Neural progenitor cell (in vitro differentiated cells): ENCODE data around the gene TMCC3. TPM values are rescaled to one million over a fixed set of nuclear protein-coding genes. Genes with fewer than 3 reads are reported as not detected.

ENCODE experiments used
- DNase-seq: peaks from one replicate; pipeline ENCODE4 v3.0.0-alpha.2; 2016; ENCODE audit warnings: low spot score
- H2AFZ ChIP-seq: fragments of 200-600 bp; sonication (generic); replicated peaks from 2 replicates; pipeline ENCODE4 v1.6.1; 2016; ENCODE audit warnings: antibody characterized with exemption
- H3F3A ChIP-seq: fragments of 200-600 bp; sonication (generic); 2 replicates; pipeline ENCODE4 v1.6.1; 2016; ENCODE audit warnings: antibody characterized with exemption, low read depth
- H3K27ac ChIP-seq: fragments of 200-600 bp; sonication (generic); 2 replicates; pipeline ENCODE4 v1.5.1; 2016; ENCODE audit warnings: mild to moderate bottlenecking
- H3K27me3 ChIP-seq: fragments of 200-600 bp; sonication (generic); 2 replicates; pipeline ENCODE4 v1.6.1; 2016; ENCODE audit warnings: mild to moderate bottlenecking, moderate library complexity
- H3K36me3 ChIP-seq: fragments of 200-600 bp; sonication (generic); 2 replicates; pipeline ENCODE4 v1.5.1; 2016
- H3K4me1 ChIP-seq: fragments of 200-600 bp; sonication (generic); 2 replicates; pipeline ENCODE4 v1.6.1; 2016; ENCODE audit warnings: mixed run types
- H3K4me2 ChIP-seq: fragments of 200-600 bp; sonication (generic); 2 replicates; pipeline ENCODE4 v1.6.1; 2016
- H3K4me3 ChIP-seq: fragments of 200-600 bp; sonication (generic); 2 replicates; pipeline ENCODE4 v1.5.1; 2016
- H3K79me2 ChIP-seq: fragments of 200-600 bp; sonication (generic); 2 replicates; pipeline ENCODE4 v1.6.1; 2016; ENCODE audit warnings: low read depth
- H3K9ac ChIP-seq: fragments of 200-600 bp; sonication (generic); 2 replicates; pipeline ENCODE4 v1.6.1; 2016
- H3K9me3 ChIP-seq: fragments of 200-600 bp; sonication (generic); 2 replicates; pipeline ENCODE4 v1.5.1; 2016; ENCODE audit warnings: low read depth
- H4K20me1 ChIP-seq: fragments of 200-600 bp; sonication (generic); 2 replicates; pipeline ENCODE4 v1.6.1; 2016; ENCODE audit warnings: low read depth
- H3K27ac Mint-ChIP-seq: 3 replicates; pipeline ENCODE4 v1.8.0; 2021; ENCODE audit warnings: mixed read lengths
- H3K27me3 Mint-ChIP-seq: 2 replicates; pipeline ENCODE4 v1.8.0; 2022; ENCODE audit warnings: low read depth, mild to moderate bottlenecking, inconsistent platforms, moderate library complexity, mixed read lengths; ENCODE audit not compliant: insufficient read depth
- H3K36me3 Mint-ChIP-seq: 3 replicates; pipeline ENCODE4 v1.8.0; 2021; ENCODE audit warnings: mixed read lengths
- H3K4me1 Mint-ChIP-seq: 3 replicates; pipeline ENCODE4 v1.8.0; 2021; ENCODE audit warnings: mixed read lengths
- H3K4me3 Mint-ChIP-seq: 3 replicates; pipeline ENCODE4 v1.8.0; 2021; ENCODE audit warnings: mild to moderate bottlenecking, moderate library complexity, mixed read lengths
- H3K9me3 Mint-ChIP-seq: 3 replicates; pipeline ENCODE4 v1.8.0; 2020; ENCODE audit warnings: mixed read lengths
- EZH2 ChIP-seq: fragments of 200-600 bp; sonication (generic); IDR thresholded peaks from 2 replicates; pipeline ENCODE4 v1.6.1; 2017; ENCODE audit warnings: antibody characterized with exemption, mild to moderate bottlenecking, moderate library complexity
- EZH2phosphoT487 ChIP-seq: fragments of 200-600 bp; sonication (generic); IDR thresholded peaks from 2 replicates; pipeline ENCODE4 v1.6.1; 2017; ENCODE audit warnings: antibody characterized with exemption
- total RNA-seq: library from RNA; depleted of rRNA; stranded (reverse); fragments of >200 nt; gene quantifications from 2 replicates; pipeline ENCODE4 v1.2.3, GENCODE V29; 2015; ENCODE audit warnings: low replicate concordance
- TF ChIP-seq, protein P1 (sequence below): fragments of 200-600 bp; sonication (generic); IDR thresholded peaks from 2 replicates; pipeline ENCODE4 v1.5.1; 2017; ENCODE audit warnings: antibody characterized with exemption, mild to moderate bottlenecking

The TMCC3 gene
- total RNA-seq, 1 donor from 2014 or later, result 9.5 TPM

DNA sequence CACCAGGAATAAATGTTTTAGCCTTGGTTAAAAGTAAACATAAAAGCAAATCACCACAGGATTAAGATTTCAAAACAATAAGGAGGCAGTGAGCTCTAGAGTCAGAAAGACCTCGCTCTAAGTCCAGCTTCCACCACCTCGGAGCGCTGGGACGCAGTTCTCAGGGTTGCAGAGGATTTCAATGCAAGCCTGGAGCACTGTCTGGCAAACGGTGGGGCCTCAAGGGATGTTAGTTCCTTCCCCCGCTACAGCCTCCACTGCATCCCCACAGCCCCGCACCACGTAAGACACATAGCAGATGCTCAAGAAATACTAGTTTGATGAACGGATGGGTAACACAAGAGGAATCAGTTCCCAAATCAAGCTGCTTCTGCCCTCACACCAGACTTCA is 39.3 kb upstream of the TMCC3 start:
- H3K27ac Mint-ChIP-seq, result no peak overlapping the region
- TF ChIP-seq EZH2phosphoT487 (no peak), EZH2 (no peak)
- TF ChIP-seq, protein P1, sequence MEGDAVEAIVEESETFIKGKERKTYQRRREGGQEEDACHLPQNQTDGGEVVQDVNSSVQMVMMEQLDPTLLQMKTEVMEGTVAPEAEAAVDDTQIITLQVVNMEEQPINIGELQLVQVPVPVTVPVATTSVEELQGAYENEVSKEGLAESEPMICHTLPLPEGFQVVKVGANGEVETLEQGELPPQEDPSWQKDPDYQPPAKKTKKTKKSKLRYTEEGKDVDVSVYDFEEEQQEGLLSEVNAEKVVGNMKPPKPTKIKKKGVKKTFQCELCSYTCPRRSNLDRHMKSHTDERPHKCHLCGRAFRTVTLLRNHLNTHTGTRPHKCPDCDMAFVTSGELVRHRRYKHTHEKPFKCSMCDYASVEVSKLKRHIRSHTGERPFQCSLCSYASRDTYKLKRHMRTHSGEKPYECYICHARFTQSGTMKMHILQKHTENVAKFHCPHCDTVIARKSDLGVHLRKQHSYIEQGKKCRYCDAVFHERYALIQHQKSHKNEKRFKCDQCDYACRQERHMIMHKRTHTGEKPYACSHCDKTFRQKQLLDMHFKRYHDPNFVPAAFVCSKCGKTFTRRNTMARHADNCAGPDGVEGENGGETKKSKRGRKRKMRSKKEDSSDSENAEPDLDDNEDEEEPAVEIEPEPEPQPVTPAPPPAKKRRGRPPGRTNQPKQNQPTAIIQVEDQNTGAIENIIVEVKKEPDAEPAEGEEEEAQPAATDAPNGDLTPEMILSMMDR, result no peak
- no peaks in the 10 kb centered on the region for H3F3A ChIP-seq
- H3K4me1 Mint-ChIP-seq, result peaks cover 3% of the 10 kb centered on the region
- peaks cover 6% of the 10 kb centered on the region for H3K4me1 ChIP-seq
- no peak overlapping the region for H3K4me3 ChIP-seq
- peaks cover 5% of the 10 kb centered on the region for H3K27me3 Mint-ChIP-seq
- H3K4me3 Mint-ChIP-seq, result no peak overlapping the region
- no peak for DNase-seq
- H4K20me1 ChIP-seq, result no peaks in the 10 kb centered on the region
- no peak overlapping the region for H3K9ac ChIP-seq
- H3K79me2 ChIP-seq, result no peaks in the 10 kb centered on the region
- H3K36me3 Mint-ChIP-seq, result no peaks in the 10 kb centered on the region
- no peaks in the 10 kb centered on the region for H3K27me3 ChIP-seq
- H3K9me3 ChIP-seq, result no peaks in the 10 kb centered on the region
- no peaks in the 10 kb centered on the region for H3K36me3 ChIP-seq
- no peak overlapping the region for H3K27ac ChIP-seq
- peak overlapping the region; percentile 27 for H2AFZ ChIP-seq
- no peaks in the 10 kb centered on the region for H3K9me3 Mint-ChIP-seq
- no peak overlapping the region for H3K4me2 ChIP-seq

DNA sequence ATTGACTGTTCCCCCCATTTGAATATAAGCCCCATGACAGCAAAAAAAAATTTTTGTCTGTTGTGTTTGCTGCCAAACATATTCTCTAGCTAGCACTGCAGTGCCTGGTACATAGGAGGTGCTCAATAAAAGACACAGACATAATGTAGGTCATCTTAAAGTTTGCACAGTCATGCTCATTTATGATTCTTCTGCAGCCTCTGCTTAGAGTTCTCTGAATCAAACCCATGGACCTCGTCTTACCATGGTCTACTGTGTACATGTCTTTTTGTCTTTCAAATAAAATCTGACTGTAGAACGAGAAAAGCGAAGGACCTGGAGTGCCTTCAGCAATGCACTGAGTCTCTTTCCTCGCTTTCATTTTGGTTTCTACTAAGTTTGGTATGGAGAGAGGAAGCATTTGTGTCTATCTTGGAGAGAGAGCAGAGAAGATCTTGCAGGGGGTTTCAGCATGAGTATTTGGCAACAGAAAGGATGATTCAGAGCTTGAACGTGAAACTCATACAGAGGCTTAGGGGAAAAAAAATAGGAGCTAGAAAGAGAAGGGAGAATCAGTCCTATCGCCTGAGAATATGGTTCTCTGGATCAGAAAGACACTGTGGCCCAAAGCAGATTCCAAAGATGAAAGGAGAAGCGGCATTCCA is 38.8 kb upstream of the TMCC3 start:
- Histone ChIP-seq H3K4me2 (no peak overlapping the region), H2AFZ (peak overlapping the region; percentile 27), H3K79me2 (no peaks in the 10 kb centered on the region), H3K27me3 (no peaks in the 10 kb centered on the region), H4K20me1 (no peaks in the 10 kb centered on the region), H3K4me1 (peaks cover 6% of the 10 kb centered on the region), H3K9me3 (no peaks in the 10 kb centered on the region), H3K36me3 (no peaks in the 10 kb centered on the region), H3K9ac (no peak overlapping the region), H3F3A (no peaks in the 10 kb centered on the region), H3K27ac (no peak overlapping the region), H3K4me3 (no peak overlapping the region)
- no peak overlapping the region for H3K4me3 Mint-ChIP-seq
- no peak for DNase-seq
- no peak overlapping the region for H3K27ac Mint-ChIP-seq
- H3K4me1 Mint-ChIP-seq, result peaks cover 3% of the 10 kb centered on the region
- TF ChIP-seq, protein P1, result no peak
- TF ChIP-seq EZH2phosphoT487, result no peak
- TF ChIP-seq EZH2, result no peak
- no peaks in the 10 kb centered on the region for H3K9me3 Mint-ChIP-seq
- H3K36me3 Mint-ChIP-seq, result no peaks in the 10 kb centered on the region
- peaks cover 5% of the 10 kb centered on the region for H3K27me3 Mint-ChIP-seq

DNA sequence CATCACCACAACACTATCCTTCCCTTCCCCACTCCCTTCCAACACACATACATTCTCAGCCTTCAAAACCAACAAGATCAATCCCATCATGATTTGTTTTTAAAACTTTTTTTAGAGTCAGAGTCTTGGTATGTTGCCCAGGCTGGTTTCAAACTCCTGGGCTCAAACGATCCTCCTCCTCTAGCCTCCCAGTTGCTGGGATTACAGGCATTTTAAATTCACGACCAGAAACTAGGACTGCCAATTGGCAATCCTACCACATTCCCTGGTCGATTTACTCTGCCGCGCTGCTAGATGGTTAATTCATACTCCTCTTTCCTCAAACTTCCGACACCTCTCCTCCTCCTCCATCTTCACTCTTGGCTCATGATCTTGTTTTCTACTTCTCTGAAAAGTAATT is 37.5 kb upstream of the TMCC3 start:
- no peaks in the 10 kb centered on the region for H3K9me3 ChIP-seq
- no peak for DNase-seq
- no peak overlapping the region for H3K4me3 Mint-ChIP-seq
- H3K27me3 Mint-ChIP-seq, result peaks cover 8% of the 10 kb centered on the region
- H3K27ac ChIP-seq, result no peak overlapping the region
- TF ChIP-seq, protein P1, result no peak
- TF ChIP-seq EZH2 (no peak), EZH2phosphoT487 (no peak)
- H2AFZ ChIP-seq, result no peak overlapping the region
- H3K27me3 ChIP-seq, result no peaks in the 10 kb centered on the region
- H3K4me3 ChIP-seq, result no peak overlapping the region
- H3K36me3 ChIP-seq, result no peaks in the 10 kb centered on the region
- no peak overlapping the region for H3K4me2 ChIP-seq
- no peaks in the 10 kb centered on the region for H3K36me3 Mint-ChIP-seq
- H3K4me1 ChIP-seq, result peaks cover 6% of the 10 kb centered on the region
- H3K9ac ChIP-seq, result no peak overlapping the region
- H3K4me1 Mint-ChIP-seq, result no peaks in the 10 kb centered on the region
- no peaks in the 10 kb centered on the region for H4K20me1 ChIP-seq
- no peaks in the 10 kb centered on the region for H3F3A ChIP-seq
- H3K79me2 ChIP-seq, result no peaks in the 10 kb centered on the region
- no peaks in the 10 kb centered on the region for H3K9me3 Mint-ChIP-seq
- no peak overlapping the region for H3K27ac Mint-ChIP-seq
